ENCODE results near the gene SNIP1. TPM values are rescaled to one million over a fixed set of nuclear protein-coding genes. Genes with fewer than 3 reads are reported as not detected.
A peak's percentile ranks its signal among the peaks of the same experiment; 100 is the strongest.

The SNIP1 gene
- total and polyA plus RNA-seq, 2 of the 8 experiments (the other 6 are each of a cell fraction or from before 2014, with no cell fraction given) = 3.7 to 15.7 TPM

DNA sequence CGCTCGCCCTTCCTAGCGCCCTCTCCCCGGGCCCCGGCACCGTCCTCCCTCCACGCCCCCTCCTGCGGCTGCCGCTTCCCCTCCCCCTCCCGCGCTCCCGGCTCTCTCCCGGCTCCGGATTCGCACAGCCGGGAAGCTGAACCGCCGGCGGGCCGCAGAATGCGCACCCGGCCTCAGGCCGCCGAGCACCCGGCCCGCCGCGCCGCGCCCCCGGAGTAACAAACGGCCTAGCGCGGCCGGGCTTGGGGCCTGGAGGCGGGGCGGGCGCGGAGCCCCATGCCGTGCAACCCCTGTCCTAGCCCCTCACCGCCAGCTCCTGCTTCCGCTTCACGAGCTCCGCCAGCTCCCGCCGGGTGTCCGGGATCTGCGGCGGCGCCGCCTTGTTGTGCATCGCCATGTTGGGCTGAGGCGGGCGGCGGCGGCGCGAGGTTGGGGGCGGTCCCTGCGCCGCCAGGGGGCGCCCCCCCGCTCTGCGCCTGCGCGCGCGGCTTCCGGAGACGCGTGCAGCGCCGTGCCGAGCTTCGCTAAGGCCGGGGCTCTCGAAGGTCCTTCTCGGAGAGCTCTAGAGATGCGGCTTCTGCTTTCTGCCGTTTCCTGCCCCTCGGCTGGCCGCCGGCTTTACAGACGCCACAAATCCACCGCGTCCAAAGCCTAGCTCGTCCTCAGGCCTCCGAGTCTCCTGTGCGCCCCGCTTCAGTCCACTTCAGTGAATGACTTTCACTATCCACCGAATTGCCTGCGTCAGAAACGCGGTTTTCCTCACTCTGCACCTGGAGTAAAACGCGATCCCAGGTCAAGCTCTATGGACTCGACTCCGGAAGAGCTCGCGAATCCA, 39.5 kb downstream of the SNIP1 start, which contains the start of gene MEAF6 (continued):
- peak; percentile 75 for TF ChIP-seq PHF8 (conservative IDR thresholded peaks at IDR 0.05; ENCODE audit: low read depth, low read length)
- TF ChIP-seq NRF1 (IDR thresholded peaks at IDR 0.05; ENCODE audit: low read depth, low read length) = peak; percentile 79
- no peak for TF ChIP-seq SIX5 (IDR thresholded peaks at IDR 0.05; ENCODE audit: low read depth, low read length)
- TF ChIP-seq TAF7 (optimal IDR thresholded peaks at IDR 0.05; ENCODE audit: borderline replicate concordance, low read depth, low read length) = no peak
- no peak for TF ChIP-seq SP2 (IDR thresholded peaks at IDR 0.05; ENCODE audit: low read length)
- peak; percentile 88 for TF ChIP-seq YY1 (IDR thresholded peaks at IDR 0.05; ENCODE audit: low read depth, low read length)
- TF ChIP-seq HDAC2 (IDR thresholded peaks at IDR 0.05; ENCODE audit: borderline replicate concordance in 1 of 2, low read depth in 2 of 2, low read length in 2 of 2) = peak in 1 of 2 experiments; percentile 47; a peak in 1 of 4 replicates
- no peak for TF ChIP-seq TBP (IDR thresholded peaks at IDR 0.05; ENCODE audit: low read depth, low read length)
- no peak for TF ChIP-seq SIRT6 (IDR thresholded peaks at IDR 0.05; ENCODE audit: low read length)
- TF ChIP-seq NANOG (IDR thresholded peaks at IDR 0.05; ENCODE audit: insufficient read depth, low read depth, low read length, poor library complexity, severe bottlenecking) = no peak
- TF ChIP-seq JUND (IDR thresholded peaks at IDR 0.05; ENCODE audit: low read length) = no peak
- TF ChIP-seq POU5F1 (IDR thresholded peaks at IDR 0.05; ENCODE audit: low read depth, low read length) = no peak
- no peak for TF ChIP-seq RFX5 (IDR thresholded peaks at IDR 0.05; ENCODE audit: borderline replicate concordance, low read depth, low read length)
- TF ChIP-seq GTF2F1 (IDR thresholded peaks at IDR 0.05; ENCODE audit: borderline replicate concordance, low read depth, low read length) = no peak
- peak; percentile 83; the same call in 1 of the 2 replicates for TF ChIP-seq RBBP5 (IDR thresholded peaks at IDR 0.05; ENCODE audit: borderline replicate concordance, low read depth, low read length)
- no peak for TF ChIP-seq TCF12 (IDR thresholded peaks at IDR 0.05; ENCODE audit: low read depth, low read length)
- TF ChIP-seq SAP30 (IDR thresholded peaks at IDR 0.05; ENCODE audit: insufficient read depth, insufficient replicate concordance, low read length) = no peak
- TF ChIP-seq CBX5 (IDR thresholded peaks at IDR 0.05; ENCODE audit: low read depth, low read length) = no peak
- TF ChIP-seq CHD2 (IDR thresholded peaks at IDR 0.05; ENCODE audit: low read length) = no peak
